ENCODE results near the gene LANCL1.

The LANCL1 gene

DNA sequence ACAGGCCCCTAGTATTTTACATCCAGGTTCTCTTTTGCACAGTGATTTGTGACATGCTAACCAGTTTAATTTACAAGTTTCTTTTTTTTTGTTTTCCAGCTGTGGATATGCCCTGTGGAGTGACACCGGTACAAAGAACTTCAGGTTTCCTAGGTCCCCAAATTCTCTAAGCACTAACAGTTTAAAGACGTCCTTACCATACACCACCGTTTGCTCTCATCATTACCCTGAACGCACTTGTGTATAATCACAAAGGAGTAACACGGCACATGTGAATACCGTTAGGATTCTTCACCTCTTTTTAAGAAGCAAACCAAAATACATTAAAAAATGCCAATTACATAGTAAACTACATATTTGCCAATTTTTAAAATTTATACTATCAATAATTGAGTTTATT lies 853 bp downstream of the LANCL1 start:
- no peak overlapping the region; the same call in 1 of the 2 replicates for H3K9ac ChIP-seq

DNA sequence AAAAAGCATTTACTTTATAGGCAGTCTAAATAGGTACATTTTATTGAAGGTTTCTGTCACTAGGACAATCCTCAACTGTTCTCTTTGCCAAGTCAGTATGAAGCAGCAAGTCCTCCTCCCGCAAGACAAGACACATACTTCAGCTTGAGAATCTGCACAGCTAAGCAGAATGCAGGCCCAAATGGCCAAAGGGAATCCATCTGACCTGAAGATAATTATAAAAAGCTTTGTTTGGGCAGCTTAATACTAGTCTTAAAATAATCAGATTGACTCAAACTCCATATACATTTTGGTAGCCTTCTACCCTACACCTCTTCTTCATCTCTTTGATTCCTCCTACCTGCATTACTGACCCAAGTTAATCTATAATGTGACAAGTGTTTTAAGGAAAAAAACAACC lies 1.8 kb downstream of the LANCL1 start:
- Histone ChIP-seq H3K4me2 (no peak overlapping the region), H3K4me1 (ENCODE audit: low read depth, poor library complexity, severe bottlenecking) (peaks cover 14% of the 10 kb centered on the region), H3K27ac (no peak overlapping the region), H4K20me1 (ENCODE audit: insufficient read depth) (no peaks in the 10 kb centered on the region), H3K27me3 (ENCODE audit: insufficient read depth, low read depth) (no peaks in the 10 kb centered on the region), H3K9ac (no peak overlapping the region), H2AFZ (ENCODE audit: low read depth) (no peak overlapping the region), H3K79me2 (ENCODE audit: insufficient read depth, low read depth) (no peaks in the 10 kb centered on the region), H3K4me3 (IDR thresholded peaks at IDR 0.05; ENCODE audit: insufficient read depth, low read depth, low read length) (no peak overlapping the region), H3K36me3 (ENCODE audit: insufficient read depth) (no peaks in the 10 kb centered on the region)
- TF ChIP-seq, protein P1, sequence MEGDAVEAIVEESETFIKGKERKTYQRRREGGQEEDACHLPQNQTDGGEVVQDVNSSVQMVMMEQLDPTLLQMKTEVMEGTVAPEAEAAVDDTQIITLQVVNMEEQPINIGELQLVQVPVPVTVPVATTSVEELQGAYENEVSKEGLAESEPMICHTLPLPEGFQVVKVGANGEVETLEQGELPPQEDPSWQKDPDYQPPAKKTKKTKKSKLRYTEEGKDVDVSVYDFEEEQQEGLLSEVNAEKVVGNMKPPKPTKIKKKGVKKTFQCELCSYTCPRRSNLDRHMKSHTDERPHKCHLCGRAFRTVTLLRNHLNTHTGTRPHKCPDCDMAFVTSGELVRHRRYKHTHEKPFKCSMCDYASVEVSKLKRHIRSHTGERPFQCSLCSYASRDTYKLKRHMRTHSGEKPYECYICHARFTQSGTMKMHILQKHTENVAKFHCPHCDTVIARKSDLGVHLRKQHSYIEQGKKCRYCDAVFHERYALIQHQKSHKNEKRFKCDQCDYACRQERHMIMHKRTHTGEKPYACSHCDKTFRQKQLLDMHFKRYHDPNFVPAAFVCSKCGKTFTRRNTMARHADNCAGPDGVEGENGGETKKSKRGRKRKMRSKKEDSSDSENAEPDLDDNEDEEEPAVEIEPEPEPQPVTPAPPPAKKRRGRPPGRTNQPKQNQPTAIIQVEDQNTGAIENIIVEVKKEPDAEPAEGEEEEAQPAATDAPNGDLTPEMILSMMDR (conservative IDR thresholded peaks at IDR 0.05; ENCODE audit: low read depth, low read length): no peak

More for the DNA sequence above, 853 bp downstream of the LANCL1 start:
- no peaks in the 10 kb centered on the region for H3K27me3 ChIP-seq (ENCODE audit: insufficient read depth, low read depth)
- TF ChIP-seq, protein P1 (conservative IDR thresholded peaks at IDR 0.05; ENCODE audit: low read depth, low read length): no peak
- peaks cover 14% of the 10 kb centered on the region for H3K4me1 ChIP-seq (ENCODE audit: low read depth, poor library complexity, severe bottlenecking)
- no peak overlapping the region for H3K27ac ChIP-seq
- no peaks in the 10 kb centered on the region for H3K36me3 ChIP-seq (ENCODE audit: insufficient read depth)
- H3K4me2 ChIP-seq: peak overlapping the region; percentile 41
- H2AFZ ChIP-seq (ENCODE audit: low read depth): no peak overlapping the region
- no peaks in the 10 kb centered on the region for H3K79me2 ChIP-seq (ENCODE audit: insufficient read depth, low read depth)
- no peaks in the 10 kb centered on the region for H4K20me1 ChIP-seq (ENCODE audit: insufficient read depth)
- H3K4me3 ChIP-seq (IDR thresholded peaks at IDR 0.05; ENCODE audit: insufficient read depth, low read depth, low read length): no peak overlapping the region

DNA sequence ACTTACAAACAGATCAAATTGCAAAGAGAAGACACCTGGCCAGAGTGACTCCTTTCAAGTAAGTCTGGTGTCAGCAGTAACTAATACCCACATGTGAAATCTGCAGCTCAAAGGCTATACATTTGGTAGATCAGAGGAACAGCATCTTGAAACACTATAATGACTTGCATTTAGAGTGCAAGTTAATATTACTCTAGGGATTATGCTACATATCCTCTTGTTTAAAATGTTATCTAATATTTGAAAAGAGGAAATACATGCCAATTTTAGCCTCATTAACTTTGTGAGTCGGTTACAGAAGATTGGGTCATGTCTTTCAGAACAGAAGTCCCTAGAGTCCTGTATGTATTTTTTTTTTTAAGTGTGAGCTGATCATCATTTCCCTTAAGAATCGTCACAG lies 15.2 kb downstream of the LANCL1 start:
- Histone ChIP-seq H3K27ac (peak overlapping the region; percentile 69), H3K4me2 (peak overlapping the region; percentile 33), H4K20me1 (ENCODE audit: insufficient read depth) (no peaks in the 10 kb centered on the region), H3K79me2 (ENCODE audit: insufficient read depth, low read depth) (no peaks in the 10 kb centered on the region), H3K4me1 (ENCODE audit: low read depth, poor library complexity, severe bottlenecking) (peaks cover 33% of the 10 kb centered on the region), H3K4me3 (IDR thresholded peaks at IDR 0.05; ENCODE audit: insufficient read depth, low read depth, low read length) (no peak overlapping the region), H3K36me3 (ENCODE audit: insufficient read depth) (no peaks in the 10 kb centered on the region), H3K27me3 (ENCODE audit: insufficient read depth, low read depth) (no peaks in the 10 kb centered on the region), H3K9ac (no peak overlapping the region; the same call in 1 of the 2 replicates), H2AFZ (ENCODE audit: low read depth) (no peak overlapping the region)
- TF ChIP-seq, protein P1 (conservative IDR thresholded peaks at IDR 0.05; ENCODE audit: low read depth, low read length): no peak

DNA sequence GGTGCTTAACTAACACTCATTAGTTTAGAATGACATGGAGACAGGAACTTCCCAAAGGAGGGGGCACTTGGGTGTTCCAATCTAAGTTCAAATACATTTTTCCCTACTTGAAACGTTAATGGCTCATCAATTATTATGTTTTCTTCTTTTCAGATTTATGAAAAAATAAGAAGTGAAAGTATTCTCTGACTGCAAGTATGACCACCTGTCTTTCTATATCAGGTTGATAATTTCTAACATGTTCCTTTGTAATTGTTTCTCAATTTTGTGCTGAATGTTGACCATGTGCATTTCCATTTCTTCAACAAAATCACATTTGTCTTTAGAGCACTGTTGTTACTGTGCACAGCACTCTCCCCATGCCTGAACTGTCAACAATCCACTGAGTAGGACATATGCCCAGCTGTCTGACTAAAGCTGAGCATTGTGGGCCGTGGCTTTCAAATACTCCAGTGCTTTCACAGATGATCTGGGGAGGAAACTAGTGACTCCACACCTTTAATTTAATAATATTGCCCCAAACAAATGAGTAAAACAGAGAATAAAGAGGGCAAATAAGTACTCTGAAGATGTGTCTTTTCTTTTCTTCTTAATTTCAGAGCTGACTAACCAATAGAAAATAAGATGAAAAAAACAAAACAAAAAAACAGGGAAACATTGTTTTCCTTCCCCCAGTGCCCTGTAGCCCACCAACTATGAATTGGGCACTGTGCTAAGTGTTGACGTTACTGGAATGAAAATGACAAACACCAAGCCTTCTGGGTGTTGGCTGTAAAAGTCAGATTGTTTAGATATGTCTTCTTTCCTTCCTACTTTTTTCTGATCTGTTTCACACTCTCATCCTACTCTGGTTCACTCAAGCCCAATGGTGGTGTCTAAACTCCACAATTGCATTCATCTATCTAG lies 16.0 kb downstream of the LANCL1 start:
- TF ChIP-seq, protein P1 (conservative IDR thresholded peaks at IDR 0.05; ENCODE audit: low read depth, low read length): no peak
- H3K4me2 ChIP-seq: peak overlapping the region; percentile 36

More for the DNA sequence above, 16.0 kb downstream of the LANCL1 start:
- no peak overlapping the region for H3K4me3 ChIP-seq (IDR thresholded peaks at IDR 0.05; ENCODE audit: insufficient read depth, low read depth, low read length)
- H3K4me1 ChIP-seq (ENCODE audit: low read depth, poor library complexity, severe bottlenecking): peaks cover 33% of the 10 kb centered on the region
- peak overlapping the region; percentile 69 for H3K27ac ChIP-seq
- H3K36me3 ChIP-seq (ENCODE audit: insufficient read depth): no peaks in the 10 kb centered on the region
- H3K27me3 ChIP-seq (ENCODE audit: insufficient read depth, low read depth): no peaks in the 10 kb centered on the region
- H4K20me1 ChIP-seq (ENCODE audit: insufficient read depth): no peaks in the 10 kb centered on the region
- no peak overlapping the region for H2AFZ ChIP-seq (ENCODE audit: low read depth)
- H3K9ac ChIP-seq: no peak overlapping the region
- H3K79me2 ChIP-seq (ENCODE audit: insufficient read depth, low read depth): no peaks in the 10 kb centered on the region
